ENCODE results near the gene NKD1.

DNA sequence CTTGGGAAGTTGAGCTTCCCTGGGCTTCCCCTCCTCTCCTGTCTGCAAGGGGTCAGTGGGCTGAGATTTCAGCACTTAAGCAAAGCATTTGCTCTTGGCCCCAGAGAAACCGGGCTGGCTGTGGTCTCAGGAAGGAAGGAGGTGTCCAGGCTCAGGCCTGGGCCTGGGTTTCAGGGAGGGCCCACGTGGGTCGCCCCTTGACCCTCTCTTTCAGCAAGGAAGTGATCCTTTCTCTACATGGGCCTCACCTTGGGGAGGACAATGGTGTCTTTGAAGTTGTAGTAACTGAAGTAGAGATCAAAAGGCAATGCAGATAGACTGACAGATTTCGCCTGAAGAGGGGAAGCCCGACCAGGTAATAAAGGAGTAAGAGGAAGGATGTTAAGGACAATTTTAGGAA, 147.9 kb downstream of the NKD1 start:
- TF ChIP-seq CTCF (conservative IDR thresholded peaks at IDR 0.05; ENCODE audit: low read length) (no peak), EZH2phosphoT487 (IDR thresholded peaks at IDR 0.05; ENCODE audit: borderline replicate concordance) (no peak)

All from Loucy (cell line).